Anterior cingulate cortex (tissue), 58 donors: ENCODE results near the gene DUOX1.

Source experiments
- DNase-seq, 58 donors: peaks; one replicate each; lab custom pipeline; 2025; lab: John Stamatoyannopoulos, UW

Gene DUOX1

DNA sequence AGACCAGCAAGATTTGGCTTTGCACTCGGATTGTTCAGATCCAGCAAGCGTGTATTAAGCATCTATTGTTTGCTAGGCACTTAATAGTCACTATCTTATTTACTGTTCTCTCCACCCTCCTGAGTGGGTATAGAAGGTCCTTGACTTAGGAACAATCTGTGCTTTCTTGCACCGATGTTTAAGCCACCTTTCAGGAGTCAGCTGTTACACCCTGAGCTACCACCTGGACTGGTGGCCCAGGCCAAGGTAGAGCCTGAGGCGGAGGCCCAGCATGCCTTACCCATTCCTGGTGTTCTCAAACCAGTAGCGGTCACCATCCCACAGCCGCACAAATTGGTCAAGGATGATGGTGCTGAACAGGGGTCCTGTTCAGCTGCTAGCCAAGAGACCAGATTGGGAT is 10.0 kb downstream of the DUOX1 start:
- no peak for DNase-seq

GRCh38 chr15:45140557-45141250 is 10.9 kb downstream of the DUOX1 start:
- DNase-seq, result no peak

GRCh38 chr15:45141386-45141785 is 11.6 kb downstream of the DUOX1 start:
- DNase-seq, result no peak

- no peak for DNase-seq
Measured at GRCh38 chr15:45143056-45143455, 13.3 kb downstream of the DUOX1 start.

DNA sequence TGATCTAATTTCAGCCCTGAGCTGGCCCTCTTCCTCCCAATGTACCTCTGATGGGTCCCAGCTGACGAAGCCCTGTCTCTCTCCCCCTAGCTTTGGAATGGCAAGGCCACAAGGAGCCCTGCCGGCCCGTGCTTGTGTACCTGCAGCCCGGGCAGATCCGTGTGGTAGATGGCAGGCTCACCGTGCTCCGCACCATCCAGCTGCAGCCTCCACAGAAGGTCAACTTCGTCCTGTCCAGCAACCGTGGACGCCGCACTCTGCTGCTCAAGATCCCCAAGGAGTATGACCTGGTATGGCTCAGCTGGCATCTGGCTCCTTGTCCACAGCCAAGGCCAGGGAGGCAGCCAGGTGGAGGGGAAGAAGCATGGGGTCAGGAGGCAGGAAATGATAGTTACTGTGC is 14.2 kb downstream of the DUOX1 start:
- no peak for DNase-seq

- DNase-seq, result no peak
Measured at GRCh38 chr15:45144775-45145174, 15.0 kb downstream of the DUOX1 start.

DNA sequence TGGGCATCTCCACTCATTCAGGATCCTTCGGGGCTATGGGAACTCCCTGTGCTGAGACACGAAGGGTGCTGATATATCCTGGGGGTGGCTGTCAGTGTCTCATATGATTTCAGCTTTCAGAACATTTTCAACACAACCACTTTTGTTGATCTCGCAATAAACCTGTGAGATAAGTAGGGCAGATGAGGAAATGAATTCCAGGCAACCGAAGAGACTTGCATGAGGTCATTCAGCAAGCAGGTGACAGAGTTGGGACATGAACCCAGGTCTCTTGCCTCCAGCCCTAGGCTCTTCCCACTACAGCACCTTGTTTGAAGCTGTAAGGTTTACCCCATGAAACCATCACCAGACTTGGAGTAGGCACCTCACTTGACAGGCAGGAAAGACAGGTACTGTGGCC is 16.6 kb downstream of the DUOX1 start:
- DNase-seq, result no peak

GRCh38 chr15:45147606-45148005 is 17.8 kb downstream of the DUOX1 start:
- no peak for DNase-seq

- DNase-seq, result no peak
Measured at GRCh38 chr15:45148076-45149059, 18.6 kb downstream of the DUOX1 start.

GRCh38 chr15:45149060-45149459 is 19.3 kb downstream of the DUOX1 start:
- no peak for DNase-seq

- DNase-seq, result no peak
Measured at GRCh38 chr15:45150481-45150880, 20.7 kb downstream of the DUOX1 start.

GRCh38 chr15:45150997-45151396 is 21.2 kb downstream of the DUOX1 start:
- no peak for DNase-seq

GRCh38 chr15:45151998-45152828 is 22.4 kb downstream of the DUOX1 start:
- DNase-seq, result no peak

DNA sequence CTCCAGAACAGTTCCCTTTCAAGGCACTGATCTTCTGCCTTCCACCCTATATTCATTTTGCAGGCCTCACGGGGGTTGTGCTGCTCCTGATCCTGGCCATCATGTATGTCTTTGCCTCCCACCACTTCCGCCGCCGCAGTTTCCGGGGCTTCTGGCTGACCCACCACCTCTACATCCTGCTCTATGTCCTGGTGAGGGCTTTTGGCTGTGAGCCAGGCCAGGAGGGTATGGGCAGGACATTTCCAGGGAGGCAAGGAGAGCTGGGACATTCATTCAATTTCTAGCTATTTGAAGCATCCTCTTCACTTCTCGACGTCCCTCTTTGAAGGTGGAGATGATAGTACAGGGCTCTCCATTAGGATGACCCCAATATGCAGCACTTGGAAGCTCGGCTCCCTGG is 25.9 kb downstream of the DUOX1 start:
- DNase-seq, result no peak

DNA sequence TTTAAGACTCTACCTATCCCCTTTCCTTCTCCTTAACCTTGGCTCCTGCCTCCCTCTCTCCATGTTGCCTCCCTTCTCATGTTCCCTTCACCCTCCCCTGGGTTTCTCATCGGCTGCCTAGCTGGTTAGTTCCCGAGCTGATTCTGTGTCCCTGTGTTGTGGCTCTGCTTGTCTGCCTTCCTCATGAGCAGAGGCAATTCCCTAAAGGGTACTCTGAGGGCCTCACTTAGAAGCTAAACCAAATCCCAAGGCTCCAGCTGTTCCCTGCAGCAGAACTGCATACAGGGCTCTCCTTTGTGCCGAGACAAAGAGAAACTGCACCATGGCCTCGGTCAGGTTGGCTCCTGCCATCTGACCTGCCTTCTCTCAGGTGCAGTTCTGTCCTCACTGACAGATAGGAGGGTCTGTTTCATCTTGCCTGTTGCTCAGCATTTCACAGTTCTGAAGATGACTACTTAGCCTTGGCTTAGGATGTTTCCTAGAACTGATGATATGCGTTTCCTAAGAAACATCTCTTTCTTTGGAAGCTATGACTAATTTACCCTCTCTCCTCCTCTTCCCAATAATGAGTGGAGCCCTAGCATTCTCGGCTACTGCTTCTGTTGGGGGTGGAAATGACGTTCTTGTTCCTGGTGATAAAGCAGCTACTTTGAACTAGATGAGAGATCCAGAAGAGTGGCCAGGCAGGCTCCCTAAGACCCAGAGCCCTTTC is 27.1 kb downstream of the DUOX1 start:
- peak in 6 of 58 donors; percentile 11 to 42 (median 20) for DNase-seq

GRCh38 chr15:45157974-45158373 is 28.2 kb downstream of the DUOX1 start:
- DNase-seq, result peak in 45 of 58 donors; percentile 11 to 76 (median 45)

DNA sequence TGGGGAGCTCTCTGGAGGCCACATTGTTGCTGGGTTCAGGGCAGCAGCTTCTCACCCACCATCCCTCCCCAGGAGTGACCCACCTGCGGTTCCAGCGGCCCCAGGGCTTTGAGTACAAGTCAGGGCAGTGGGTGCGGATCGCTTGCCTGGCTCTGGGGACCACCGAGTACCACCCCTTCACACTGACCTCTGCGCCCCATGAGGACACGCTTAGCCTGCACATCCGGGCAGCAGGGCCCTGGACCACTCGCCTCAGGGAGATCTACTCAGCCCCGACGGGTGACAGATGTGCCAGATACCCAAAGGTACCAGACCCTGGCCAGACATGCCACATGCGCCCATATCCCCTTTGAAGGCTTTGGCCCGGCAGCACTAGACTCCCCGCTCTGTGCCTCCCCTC is 31.9 kb downstream of the DUOX1 start:
- no peak for DNase-seq

DNA sequence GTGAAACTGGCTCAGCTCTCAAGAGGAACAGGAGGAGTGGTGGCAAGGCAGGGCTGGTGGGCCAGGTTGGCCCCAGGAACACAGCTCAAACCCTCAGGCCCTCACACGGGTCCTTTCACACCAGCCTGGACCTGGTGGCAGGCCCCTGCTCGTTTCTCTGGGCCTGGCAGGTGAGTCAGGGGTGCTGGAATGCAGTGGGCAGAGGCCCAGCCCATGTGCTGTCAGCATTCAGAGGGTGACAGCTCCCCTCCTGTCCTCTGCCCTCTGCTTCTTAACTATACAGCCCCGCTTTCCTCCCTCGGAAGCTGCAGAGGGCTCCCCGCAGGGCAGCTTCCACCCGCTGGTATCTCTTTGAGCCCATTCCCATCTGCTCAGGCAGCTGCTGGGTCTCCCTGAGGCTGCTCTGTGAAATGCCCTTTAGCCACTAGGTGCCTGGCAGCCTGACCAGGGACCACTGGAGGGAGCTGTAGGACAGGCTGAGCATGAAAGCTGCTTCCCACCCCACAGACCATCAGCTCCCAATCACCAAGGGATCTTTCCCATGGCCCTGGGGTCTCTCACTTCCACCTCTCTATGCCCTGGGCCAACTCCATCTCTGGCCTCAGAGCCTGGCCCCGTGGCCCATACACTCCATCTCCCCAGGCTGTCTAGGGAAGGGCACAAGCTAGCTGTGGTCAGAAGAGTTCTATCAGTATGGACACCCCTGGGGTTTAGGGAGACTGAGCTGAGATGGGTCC is 33.1 kb downstream of the DUOX1 start:
- DNase-seq, result peak in 55 of 58 donors; percentile 15 to 81 (median 65)

DNA sequence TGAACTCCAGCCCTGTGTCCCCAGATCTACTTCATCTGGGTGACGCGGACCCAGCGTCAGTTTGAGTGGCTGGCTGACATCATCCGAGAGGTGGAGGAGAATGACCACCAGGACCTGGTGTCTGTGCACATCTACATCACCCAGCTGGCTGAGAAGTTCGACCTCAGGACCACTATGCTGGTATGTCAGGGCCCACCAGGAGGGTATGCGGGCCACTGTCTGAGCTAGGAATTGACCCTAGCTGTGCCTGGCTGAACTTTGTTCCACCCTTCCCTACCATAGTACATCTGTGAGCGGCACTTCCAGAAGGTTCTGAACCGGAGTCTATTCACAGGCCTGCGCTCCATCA is 33.7 kb downstream of the DUOX1 start:
- DNase-seq, result no peak
